WTC11 (cell line): Measurements from ENCODE around the gene ZDHHC15. TPM values are rescaled to one million over a fixed set of nuclear protein-coding genes. Genes with fewer than 3 reads are reported as not detected.
"Not testable (repeated sequence)": the region's sequence is repeated elsewhere in the genome, so short reads cannot be mapped to it uniquely, and the experiment has no call there.

Experiments
- ATAC-seq: fragments of 200-7000 bp; cut with Tn5 transposase; 2 replicates; pipeline ENCODE4 v1.10.0; 2021; ENCODE audit warnings: mild to moderate bottlenecking, moderate library complexity
- CTCF ChIA-PET: fragments of 300-600 bp; sonication (Branson Sonifier 250); formaldehyde crosslinking; loops from one replicate; lab custom pipeline; 2021; ENCODE audit warnings: antibody characterized with exemption; lab: Charles Lee
- POLR2A ChIA-PET: fragments of 350-600 bp; sonication (Branson Sonifier 250); formaldehyde crosslinking; loops from one replicate; lab custom pipeline; 2021; ENCODE audit warnings: antibody characterized with exemption; lab: Charles Lee
- DNase-seq: peaks from one replicate; pipeline ENCODE4 v3.0.0; 2021; ENCODE audit warnings: low spot score
- H3K27ac Mint-ChIP-seq: 2 replicates; pipeline ENCODE4 v1.8.0; 2021; ENCODE audit warnings: mixed read lengths
- H3K27me3 Mint-ChIP-seq: 2 replicates; pipeline ENCODE4 v1.8.0; 2021; ENCODE audit warnings: low read depth, mild to moderate bottlenecking, moderate library complexity, mixed read lengths
- H3K36me3 Mint-ChIP-seq: 2 replicates; pipeline ENCODE4 v1.8.0; 2021; ENCODE audit warnings: mixed read lengths
- H3K4me1 Mint-ChIP-seq: 2 replicates; pipeline ENCODE4 v1.8.0; 2022; ENCODE audit warnings: mixed read lengths
- H3K4me3 Mint-ChIP-seq: 2 replicates; pipeline ENCODE4 v1.8.0; 2021; ENCODE audit warnings: mild to moderate bottlenecking, moderate library complexity, mixed read lengths
- H3K9me3 Mint-ChIP-seq: 2 replicates; pipeline ENCODE4 v1.8.0; 2021; ENCODE audit warnings: mixed read lengths
- NR2C2 ChIP-seq: sonication (generic); formaldehyde crosslinking; IDR thresholded peaks from 2 replicates; pipeline ENCODE4 v1.8.0; 2022; ENCODE audit warnings: mild to moderate bottlenecking, missing genetic modification reagents
- ZBTB21 ChIP-seq: sonication (generic); formaldehyde crosslinking; IDR thresholded peaks from 2 replicates; pipeline ENCODE4 v1.8.1; 2023; ENCODE audit warnings: mild to moderate bottlenecking, missing genetic modification reagents, borderline replicate concordance
- total RNA-seq: library from RNA; stranded (reverse); gene quantifications from 3 replicates; pipeline ENCODE4 v1.2.3, GENCODE V29; 2021
- TF ChIP-seq, protein P1 (sequence below): sonication (generic); formaldehyde crosslinking; IDR thresholded peaks from 2 replicates; pipeline ENCODE4 v1.8.0; 2023; ENCODE audit warnings: mild to moderate bottlenecking, missing genetic modification reagents
- TF ChIP-seq, protein P2 (sequence below): sonication (generic); formaldehyde crosslinking; IDR thresholded peaks from 2 replicates; pipeline ENCODE4 v1.8.1; 2022; ENCODE audit warnings: low read depth, missing genetic modification reagents, borderline replicate concordance
- TF ChIP-seq, protein P3 (sequence below): sonication (generic); formaldehyde crosslinking; IDR thresholded peaks from 2 replicates; pipeline ENCODE4 v1.8.1; 2023; ENCODE audit warnings: mild to moderate bottlenecking, moderate library complexity, missing genetic modification reagents

Gene ZDHHC15
- total RNA-seq, 1 experiment from 2014 or later, result 1.5 TPM

DNA sequence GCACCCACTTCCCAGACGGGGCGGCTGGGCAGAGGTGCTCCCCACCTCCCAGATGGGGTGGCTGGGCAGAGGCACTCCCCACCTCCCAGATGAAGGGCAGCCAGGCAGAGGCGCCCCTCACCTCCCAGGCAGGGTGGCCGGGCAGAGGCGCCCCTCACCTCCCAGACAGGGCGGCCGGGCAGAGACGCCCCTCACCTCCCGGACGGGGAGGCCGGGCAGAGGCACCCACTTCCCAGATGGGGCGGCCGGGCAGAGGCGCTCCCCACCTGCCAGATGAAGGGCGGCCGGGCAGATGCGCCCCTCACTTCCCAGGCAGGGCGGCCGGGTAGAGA lies 187.7 kb downstream of the ZDHHC15 start (continued):
- TF ChIP-seq, protein P1, sequence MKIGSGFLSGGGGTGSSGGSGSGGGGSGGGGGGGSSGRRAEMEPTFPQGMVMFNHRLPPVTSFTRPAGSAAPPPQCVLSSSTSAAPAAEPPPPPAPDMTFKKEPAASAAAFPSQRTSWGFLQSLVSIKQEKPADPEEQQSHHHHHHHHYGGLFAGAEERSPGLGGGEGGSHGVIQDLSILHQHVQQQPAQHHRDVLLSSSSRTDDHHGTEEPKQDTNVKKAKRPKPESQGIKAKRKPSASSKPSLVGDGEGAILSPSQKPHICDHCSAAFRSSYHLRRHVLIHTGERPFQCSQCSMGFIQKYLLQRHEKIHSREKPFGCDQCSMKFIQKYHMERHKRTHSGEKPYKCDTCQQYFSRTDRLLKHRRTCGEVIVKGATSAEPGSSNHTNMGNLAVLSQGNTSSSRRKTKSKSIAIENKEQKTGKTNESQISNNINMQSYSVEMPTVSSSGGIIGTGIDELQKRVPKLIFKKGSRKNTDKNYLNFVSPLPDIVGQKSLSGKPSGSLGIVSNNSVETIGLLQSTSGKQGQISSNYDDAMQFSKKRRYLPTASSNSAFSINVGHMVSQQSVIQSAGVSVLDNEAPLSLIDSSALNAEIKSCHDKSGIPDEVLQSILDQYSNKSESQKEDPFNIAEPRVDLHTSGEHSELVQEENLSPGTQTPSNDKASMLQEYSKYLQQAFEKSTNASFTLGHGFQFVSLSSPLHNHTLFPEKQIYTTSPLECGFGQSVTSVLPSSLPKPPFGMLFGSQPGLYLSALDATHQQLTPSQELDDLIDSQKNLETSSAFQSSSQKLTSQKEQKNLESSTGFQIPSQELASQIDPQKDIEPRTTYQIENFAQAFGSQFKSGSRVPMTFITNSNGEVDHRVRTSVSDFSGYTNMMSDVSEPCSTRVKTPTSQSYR (CRISPR knock-in tag), result no peak
- TF ChIP-seq, protein P2, sequence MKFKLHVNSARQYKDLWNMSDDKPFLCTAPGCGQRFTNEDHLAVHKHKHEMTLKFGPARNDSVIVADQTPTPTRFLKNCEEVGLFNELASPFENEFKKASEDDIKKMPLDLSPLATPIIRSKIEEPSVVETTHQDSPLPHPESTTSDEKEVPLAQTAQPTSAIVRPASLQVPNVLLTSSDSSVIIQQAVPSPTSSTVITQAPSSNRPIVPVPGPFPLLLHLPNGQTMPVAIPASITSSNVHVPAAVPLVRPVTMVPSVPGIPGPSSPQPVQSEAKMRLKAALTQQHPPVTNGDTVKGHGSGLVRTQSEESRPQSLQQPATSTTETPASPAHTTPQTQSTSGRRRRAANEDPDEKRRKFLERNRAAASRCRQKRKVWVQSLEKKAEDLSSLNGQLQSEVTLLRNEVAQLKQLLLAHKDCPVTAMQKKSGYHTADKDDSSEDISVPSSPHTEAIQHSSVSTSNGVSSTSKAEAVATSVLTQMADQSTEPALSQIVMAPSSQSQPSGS (CRISPR knock-in tag), result no peak
- no peak for TF ChIP-seq ZBTB21 (CRISPR knock-in tag)
- TF ChIP-seq, all 79 proteins: peak for 0

DNA sequence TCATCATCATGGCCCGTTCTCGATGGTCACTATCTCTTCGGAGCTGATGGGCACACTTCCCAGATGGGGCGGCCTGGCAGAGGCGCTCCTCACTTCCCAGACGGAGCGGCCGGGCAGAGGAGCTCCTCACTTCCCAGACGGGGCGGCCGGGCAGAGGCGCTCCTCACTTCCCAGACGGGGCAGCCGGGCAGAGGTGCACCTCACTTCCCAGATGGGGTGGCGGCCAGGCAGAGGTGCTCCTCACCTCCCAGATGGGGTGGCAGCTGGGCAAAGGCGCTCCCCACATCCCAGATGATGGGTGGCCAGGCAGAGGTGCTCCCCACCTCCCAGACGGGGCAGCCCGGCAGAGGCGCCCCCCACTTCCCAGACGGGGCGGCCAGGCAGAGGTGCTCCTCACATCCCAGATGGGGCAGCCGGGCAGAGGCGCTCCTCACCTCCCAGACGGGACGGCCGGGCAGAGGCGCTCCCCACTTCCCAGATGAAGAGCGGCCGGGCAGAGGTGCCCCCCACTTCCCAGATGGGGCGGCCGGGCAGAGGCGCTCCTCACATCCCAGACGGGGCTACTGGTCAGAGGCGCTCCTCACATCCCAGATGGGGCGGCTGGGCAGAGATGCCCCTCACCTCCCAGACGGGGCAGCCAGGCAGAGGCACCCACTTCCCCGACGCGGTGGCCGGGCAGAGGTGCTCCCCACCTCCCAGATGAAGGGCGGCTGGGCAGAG lies 188.3 kb downstream of the ZDHHC15 start:
- CTCF ChIA-PET, ATAC-seq, DNase-seq, POLR2A ChIA-PET, H3K27ac Mint-ChIP-seq, H3K4me3 Mint-ChIP-seq, H3K27me3 Mint-ChIP-seq, H3K4me1 Mint-ChIP-seq: not testable (repeated sequence)
- Mint-ChIP-seq H3K36me3 (peaks cover 53% of the 10 kb centered on the region), H3K9me3 (peaks cover 42% of the 10 kb centered on the region)

DNA sequence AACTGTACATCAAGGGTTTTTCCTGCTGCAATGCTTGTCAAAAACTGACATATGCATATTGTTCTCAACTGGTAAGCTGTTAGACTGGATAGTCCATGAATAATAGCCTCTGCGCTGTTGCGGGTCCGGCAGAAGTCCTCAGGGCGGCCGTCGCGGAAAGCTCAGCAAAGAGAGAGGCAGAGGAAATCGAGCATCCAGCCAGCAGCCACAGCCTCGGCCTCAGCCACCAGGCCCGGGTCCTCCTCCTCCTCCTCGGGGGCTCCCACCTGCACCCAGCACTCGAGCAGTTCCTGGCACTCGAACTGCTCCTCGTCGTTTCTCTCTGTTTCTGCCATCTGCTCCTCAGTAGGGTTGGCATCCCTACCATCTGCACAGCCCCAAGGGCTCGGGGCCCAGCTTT lies 195.2 kb downstream of the ZDHHC15 start:
- Mint-ChIP-seq H3K36me3 (peaks cover 85% of the 10 kb centered on the region), H3K4me3 (no peak overlapping the region), H3K4me1 (no peaks in the 10 kb centered on the region), H3K9me3 (peaks cover 60% of the 10 kb centered on the region)
- ChIA-PET POLR2A (no interaction called here), CTCF (no interaction called here)
- TF ChIP-seq, protein P3, sequence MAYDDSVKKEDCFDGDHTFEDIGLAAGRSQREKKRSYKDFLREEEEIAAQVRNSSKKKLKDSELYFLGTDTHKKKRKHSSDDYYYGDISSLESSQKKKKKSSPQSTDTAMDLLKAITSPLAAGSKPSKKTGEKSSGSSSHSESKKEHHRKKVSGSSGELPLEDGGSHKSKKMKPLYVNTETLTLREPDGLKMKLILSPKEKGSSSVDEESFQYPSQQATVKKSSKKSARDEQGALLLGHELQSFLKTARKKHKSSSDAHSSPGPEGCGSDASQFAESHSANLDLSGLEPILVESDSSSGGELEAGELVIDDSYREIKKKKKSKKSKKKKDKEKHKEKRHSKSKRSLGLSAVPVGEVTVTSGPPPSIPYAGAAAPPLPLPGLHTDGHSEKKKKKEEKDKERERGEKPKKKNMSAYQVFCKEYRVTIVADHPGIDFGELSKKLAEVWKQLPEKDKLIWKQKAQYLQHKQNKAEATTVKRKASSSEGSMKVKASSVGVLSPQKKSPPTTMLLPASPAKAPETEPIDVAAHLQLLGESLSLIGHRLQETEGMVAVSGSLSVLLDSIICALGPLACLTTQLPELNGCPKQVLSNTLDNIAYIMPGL (CRISPR knock-in tag), result no peak
- TF ChIP-seq NR2C2 (CRISPR knock-in tag), result no peak
- TF ChIP-seq, all 79 proteins: peak for 0
- no peak for DNase-seq
- ATAC-seq, result no peak
- Mint-ChIP-seq H3K27ac (no peak overlapping the region), H3K27me3 (no peaks in the 10 kb centered on the region)

Other genes with a start within 250 kb of the ZDHHC15 start
- 16.0 to 18.4 TPM (median 17.7 TPM) in 3 replicates for gene UPRT, start 249.0 kb downstream of the ZDHHC15 start, total RNA-seq